PC-3 (cell line): ENCODE data around the gene ANTKMT. TPM values are rescaled to one million over a fixed set of nuclear protein-coding genes. Genes with fewer than 3 reads are reported as not detected.

Source experiments
- ATAC-seq: fragments of 200-7000 bp; cut with Tn5 transposase; 2 replicates; pipeline ENCODE4 v1.9.1; 2020; ENCODE audit warnings: mild to moderate bottlenecking, moderate library complexity
- BruUV-seq: library from RNA; stranded (reverse); fragments of 400-500 nt; replicated peaks from 2 replicates; lab custom pipeline; 2021; lab: Mats Ljungman, UMichigan
- CTCF ChIA-PET: fragments of 300-600 bp; sonication (Branson Sonifier 250); formaldehyde crosslinking; loops from one replicate; lab custom pipeline; 2022; ENCODE audit warnings: antibody characterized with exemption; lab: Charles Lee
- POLR2A ChIA-PET: fragments of 300-600 bp; sonication (Branson Sonifier 250); formaldehyde crosslinking; loops from one replicate; lab custom pipeline; 2022; ENCODE audit warnings: antibody characterized with exemption; ENCODE audit not compliant: unreplicated experiment; lab: Charles Lee
- DNase-seq: peaks from one replicate; pipeline ENCODE4 v3.0.0-alpha.2; 2015
- H2AFZ ChIP-seq: fragments of 300-600 bp; sonication (generic); 2 replicates; pipeline ENCODE4 v1.6.0; 2016; ENCODE audit warnings: antibody characterized with exemption, low read length
- H3F3A ChIP-seq: fragments of 300-600 bp; sonication (generic); one replicate; pipeline ENCODE4 v1.6.0; 2017; ENCODE audit warnings: antibody characterized with exemption, low read length, control low read depth, mild to moderate bottlenecking; ENCODE audit not compliant: unreplicated experiment
- H3K27ac ChIP-seq: fragments of 300-600 bp; sonication (generic); 2 replicates; pipeline ENCODE4 v1.5.1; 2016; ENCODE audit warnings: mild to moderate bottlenecking, low read length
- H3K27me3 ChIP-seq: fragments of 300-600 bp; sonication (generic); 2 replicates; pipeline ENCODE4 v1.6.1; 2016; ENCODE audit warnings: low read length, mixed read lengths
- H3K36me3 ChIP-seq: fragments of 300-600 bp; sonication (generic); 2 replicates; pipeline ENCODE4 v1.6.1; 2016; ENCODE audit warnings: low read depth, mixed run types, low read length, mixed read lengths
- H3K4me1 ChIP-seq: fragments of 300-600 bp; sonication (generic); 2 replicates; pipeline ENCODE4 v1.5.1; 2016; ENCODE audit warnings: low read length; ENCODE audit not compliant: insufficient read depth
- H3K4me2 ChIP-seq: fragments of 300-600 bp; sonication (generic); 2 replicates; pipeline ENCODE4 v1.6.0; 2016; ENCODE audit warnings: low read length
- H3K4me3 ChIP-seq: fragments of 300-600 bp; sonication (generic); 2 replicates; pipeline ENCODE4 v1.5.1; 2016; ENCODE audit warnings: mild to moderate bottlenecking, low read length, mixed read lengths
- H3K79me2 ChIP-seq: fragments of 300-600 bp; sonication (generic); 2 replicates; pipeline ENCODE4 v1.6.1; 2017; ENCODE audit warnings: low read length, mixed read lengths
- H3K9ac ChIP-seq: fragments of 300-600 bp; sonication (generic); 2 replicates; pipeline ENCODE4 v1.6.0; 2016; ENCODE audit warnings: mild to moderate bottlenecking, low read length
- H3K9me2 ChIP-seq: fragments of 300-600 bp; sonication (generic); replicated peaks from 2 replicates; pipeline ENCODE4 v1.6.1; 2016; ENCODE audit warnings: mixed run types, low read length, mixed read lengths
- H3K9me3 ChIP-seq: fragments of 300-600 bp; sonication (generic); 2 replicates; pipeline ENCODE4 v1.6.1; 2016; ENCODE audit warnings: low read length, mixed read lengths
- H4K20me1 ChIP-seq: fragments of 300-600 bp; sonication (generic); 2 replicates; pipeline ENCODE4 v1.6.1; 2016; ENCODE audit warnings: low read length, mixed read lengths
- CTCF ChIP-seq: fragments of 300-600 bp; sonication (generic); conservative IDR thresholded peaks from 2 replicates; pipeline ENCODE4 v1.5.1; 2017; ENCODE audit warnings: antibody characterized with exemption, low read depth, mild to moderate bottlenecking, low read length
- EZH2 ChIP-seq: fragments of 300-600 bp; sonication (generic); IDR thresholded peaks from one replicate; pipeline ENCODE4 v1.6.1; 2017; ENCODE audit warnings: antibody characterized with exemption, mild to moderate bottlenecking, low read length; ENCODE audit not compliant: unreplicated experiment
- EZH2phosphoT487 ChIP-seq: fragments of 300-600 bp; sonication (generic); IDR thresholded peaks from 2 replicates; pipeline ENCODE4 v1.6.1; 2018; ENCODE audit warnings: mild to moderate bottlenecking, antibody characterized with exemption, low read length, borderline replicate concordance
- intact Hi-C: fragments of 100-400 bp; cut with micrococcal nuclease; formaldehyde crosslinking; loops from 2 replicates; pipeline ENCODE4 v1.9.0; 2023
- total RNA-seq: library from RNA; depleted of rRNA; stranded (reverse); fragments of >200 nt; gene quantifications from 2 replicates; pipeline ENCODE4 v1.2.3, GENCODE V29; 2014

ANTKMT gene
- total RNA-seq, 1 experiment from 2014 or later = 77.3 TPM

GRCh38 chr16:680625-680945 is 40.4 kb upstream of the ANTKMT start:
- H3K4me2 ChIP-seq = peak overlapping the region; percentile 90
- H3K9me2 ChIP-seq = no peaks in the 10 kb centered on the region
- ATAC-seq = no peak
- no peak overlapping the region for H2AFZ ChIP-seq
- no peaks in the 10 kb centered on the region for H3F3A ChIP-seq
- H4K20me1 ChIP-seq = peaks cover 10% of the 10 kb centered on the region; the same call in 1 of the 2 replicates
- peak overlapping the region; percentile 74 for H3K9ac ChIP-seq
- DNase-seq = no peak
- ChIA-PET CTCF (no interaction called here), POLR2A (no interaction called here)
- peaks cover 26% of the 10 kb centered on the region for H3K4me1 ChIP-seq
- no peaks in the 10 kb centered on the region for H3K27me3 ChIP-seq
- peak overlapping the region; percentile 78 for H3K4me3 ChIP-seq
- H3K27ac ChIP-seq = 0 out of 2 replicates have a peak overlapping the region, but pooled peaks have one; percentile 10
- intact Hi-C loops = no loop called here
- no TSS peak for BruUV-seq
- TF ChIP-seq EZH2 (no peak), EZH2phosphoT487 (no peak), CTCF (no peak)
- peaks cover 6% of the 10 kb centered on the region for H3K36me3 ChIP-seq
- H3K79me2 ChIP-seq = peaks cover 35% of the 10 kb centered on the region
- no peaks in the 10 kb centered on the region for H3K9me3 ChIP-seq

GRCh38 chr16:680967-681745 is 39.8 kb upstream of the ANTKMT start:
- H3K4me2 ChIP-seq = peak overlapping the region; percentile 90
- ChIA-PET POLR2A (interaction anchor here (0.6 kb wide), 1 partner anchor 300 kb away, joined by 3 read pairs; the partner anchor contains the start of gene SOX8), CTCF (no interaction called here)
- H3F3A ChIP-seq = no peaks in the 10 kb centered on the region
- DNase-seq (peak; percentile 44), ATAC-seq (0 out of 2 replicates have a peak, but pooled peaks have one; percentile 0)
- no peaks in the 10 kb centered on the region for H3K9me2 ChIP-seq
- H3K9ac ChIP-seq = peak overlapping the region; percentile 74
- 0 out of 2 replicates have a peak overlapping the region, but pooled peaks have one; percentile 10 for H3K27ac ChIP-seq
- peaks cover 10% of the 10 kb centered on the region; the same call in 1 of the 2 replicates for H4K20me1 ChIP-seq
- no peaks in the 10 kb centered on the region for H3K9me3 ChIP-seq
- peaks cover 6% of the 10 kb centered on the region for H3K36me3 ChIP-seq
- H2AFZ ChIP-seq = no peak overlapping the region
- intact Hi-C loops = no loop called here
- peak overlapping the region; percentile 78 for H3K4me3 ChIP-seq
- peaks cover 35% of the 10 kb centered on the region for H3K79me2 ChIP-seq
- no TSS peak for BruUV-seq
- no peaks in the 10 kb centered on the region for H3K27me3 ChIP-seq
- peaks cover 26% of the 10 kb centered on the region for H3K4me1 ChIP-seq
- TF ChIP-seq EZH2phosphoT487 = no peak
- TF ChIP-seq CTCF = peak; percentile 19; the same call in 1 of the 2 replicates
- TF ChIP-seq EZH2 = no peak
